K562 (cell line): ENCODE measurements around the gene KIAA0825. TPM values are rescaled to one million over a fixed set of nuclear protein-coding genes. Genes with fewer than 3 reads are reported as not detected.

Experiments
- ATAC-seq: fragments of 200-7000 bp; cut with Tn5 transposase; 3 replicates; pipeline ENCODE4 v1.9.1; 2020; ENCODE audit warnings: moderate library complexity
- BruUV-seq: library from RNA; stranded (reverse); fragments of 400-500 nt; replicated peaks from 2 replicates; lab custom pipeline; 2021; lab: Mats Ljungman, UMichigan
- CTCF ChIA-PET: fragments of 300-600 bp; formaldehyde crosslinking; extraction: SDS; loops from one replicate; lab custom pipeline; 2021; ENCODE audit warnings: low intra/inter-chr PET ratio; lab: Yijun Ruan, JAX
- POLR2A ChIA-PET: fragments of 300-600, 350-650 bp; sonication (Branson Sonifier 250); formaldehyde crosslinking; extraction: SDS; loops from one replicate; lab custom pipeline; 2021; ENCODE audit warnings: antibody characterized with exemption, inconsistent platforms; lab: Yijun Ruan, JAX
- DNase-seq, 4 experiments: peaks; one replicate each; pipeline versions ENCODE4 v3.0.0 to v3.0.0-alpha.2; 2011 to 2018; ENCODE audit warnings: low spot score in 3 of 4, mixed read lengths in 3 of 4; ENCODE audit errors: extremely low read depth in 1 of 4
- FAIRE-seq: peaks from 2 replicates; lab custom pipeline; 2011; peaks lifted over from hg19 to GRCh38; lab: Jason Lieb, UNC
- H2AFZ ChIP-seq: 2 replicates; pipeline ENCODE4 v1.6.0; 2011; ENCODE audit warnings: low read depth, low read length, control low read depth, inconsistent platforms
- H3K27ac ChIP-seq: fragments of 200-600 bp; 3 replicates; pipeline ENCODE4 v1.8.0; 2011; ENCODE audit warnings: low read depth, mild to moderate bottlenecking, control low read depth, inconsistent platforms, low read length, moderate library complexity, mixed read lengths; ENCODE audit errors: extremely low read depth
- H3K27me3 ChIP-seq, 2 experiments: fragments of 300-600 bp in 1 of 2; 2 replicates in 1 of 2; 3 replicates in 1 of 2; pipeline versions ENCODE4 v1.6.0 to v1.8.0; 2011; ENCODE audit warnings: inconsistent platforms in 2 of 2, low read length in 2 of 2, mild to moderate bottlenecking in 1 of 2, mixed read lengths in 1 of 2, moderate library complexity in 1 of 2; ENCODE audit not compliant: control insufficient read depth in 2 of 2, insufficient read depth in 2 of 2
- H3K36me3 ChIP-seq: fragments of 300-600 bp; 3 replicates; pipeline ENCODE4 v1.8.0; 2011; ENCODE audit warnings: mild to moderate bottlenecking, low read length, inconsistent platforms; ENCODE audit not compliant: control insufficient read depth, insufficient read depth
- H3K4me1 ChIP-seq, 2 experiments: fragments of 200-600 bp in 1 of 2; replicated peaks in 1 of 2; 2 replicates in 1 of 2; 3 replicates in 1 of 2; pipeline versions ENCODE4 v1.5.1 to v1.8.0; 2011; ENCODE audit warnings: inconsistent platforms in 2 of 2, low read length in 2 of 2, mild to moderate bottlenecking in 1 of 2, mixed read lengths in 1 of 2, moderate library complexity in 1 of 2; ENCODE audit not compliant: control insufficient read depth in 2 of 2, insufficient read depth in 2 of 2
- H3K4me2 ChIP-seq: 2 replicates; pipeline ENCODE4 v1.6.1; 2011; ENCODE audit warnings: low read length, control low read depth, inconsistent platforms, mixed read lengths; ENCODE audit not compliant: insufficient read depth
- H3K4me3 ChIP-seq: fragments of 200-600 bp; sonication (generic), shearing (Covaris generic); 2 replicates; pipeline ENCODE4 v1.5.1; 2016; ENCODE audit warnings: control low read depth, inconsistent platforms
- H3K79me2 ChIP-seq: fragments of 200-600 bp; 3 replicates; pipeline ENCODE4 v1.8.0; 2011; ENCODE audit warnings: low read length, inconsistent platforms; ENCODE audit not compliant: control insufficient read depth, insufficient read depth
- H3K9ac ChIP-seq, 2 experiments: 2 replicates each; pipeline versions ENCODE4 v1.6.0 to v1.6.1; 2011; ENCODE audit warnings: low read depth in 2 of 2, low read length in 2 of 2, control low read depth in 1 of 2, inconsistent platforms in 1 of 2, mild to moderate bottlenecking in 1 of 2, mixed read lengths in 1 of 2; ENCODE audit not compliant: insufficient read depth in 1 of 2
- H3K9me1 ChIP-seq: one replicate; pipeline ENCODE4 v1.6.0; 2011; ENCODE audit warnings: inconsistent platforms, mild to moderate bottlenecking, low read length, moderate library complexity; ENCODE audit not compliant: control insufficient read depth, insufficient read depth
- H3K9me3 ChIP-seq: replicated peaks from 2 replicates; pipeline ENCODE4 v1.5.1; 2011; ENCODE audit warnings: low read depth, low read length, inconsistent platforms; ENCODE audit not compliant: control insufficient read depth, insufficient read depth
- H4K20me1 ChIP-seq: replicated peaks from 2 replicates; pipeline ENCODE4 v1.6.1; 2011; ENCODE audit warnings: low read length, inconsistent platforms, mixed read lengths; ENCODE audit not compliant: control insufficient read depth, insufficient read depth
- ARID3B ChIP-seq: fragments of 250-450 bp; sonication (Bioruptor Pico); IDR thresholded peaks from 2 replicates; pipeline ENCODE4 v1.4.0; 2020; ENCODE audit warnings: borderline replicate concordance
- DLX4 ChIP-seq: fragments of 250-450 bp; sonication (Bioruptor Pico); IDR thresholded peaks from 2 replicates; pipeline ENCODE4 v1.6.1; 2021; ENCODE audit warnings: mild to moderate bottlenecking
- HDAC6 ChIP-seq: IDR thresholded peaks from 2 replicates; pipeline ENCODE4 v1.6.1; 2012; ENCODE audit warnings: low read depth, mild to moderate bottlenecking, control low read depth, inconsistent platforms, low read length, moderate library complexity
- MGA ChIP-seq: fragments of 450-650 bp; IDR thresholded peaks from 2 replicates; pipeline ENCODE4 v1.6.1; 2016; ENCODE audit warnings: mild to moderate bottlenecking, moderate library complexity
- NCOR1 ChIP-seq: fragments of 450-650 bp; IDR thresholded peaks from 2 replicates; pipeline ENCODE4 v1.6.1; 2016; ENCODE audit warnings: mild to moderate bottlenecking, moderate library complexity
- TRIM28 ChIP-seq: fragments of 450-650 bp; IDR thresholded peaks from 2 replicates; pipeline ENCODE4 v1.6.1; 2017
- WGBS: fragments of 100-300 bp; shearing (Covaris generic); methylation state at CpG from one replicate; pipeline ENCODE4 v1.1.6; 2016; ENCODE audit warnings: low coverage, mixed read lengths; ENCODE audit not compliant: insufficient coverage; ENCODE audit errors: missing lambda C conversion rate; 5-methylcytosine and 5-hydroxymethylcytosine counted together
- in situ Hi-C: fragments of 300-500 bp; cut with MboI; formaldehyde crosslinking; loops from 4 replicates; pipeline ENCODE4 v1.15.0; 2018; ENCODE audit warnings: inconsistent platforms, mixed read lengths
- intact Hi-C: fragments of 100-400 bp; cut with micrococcal nuclease; formaldehyde crosslinking; loops from 2 replicates; pipeline ENCODE4 v1.14.2; 2022
- polyA plus RNA-seq, 8 experiments: library from polyadenylated mRNA; depleted of rRNA in 4 of 8; stranded (reverse) in 5 of 8; unstranded in 3 of 8; fragments of >200 nt; fragmentation: Nextera tagmentation in 2 of 8; fragmentation: Illumina TruSeq in 1 of 8; extraction: Ambion mirVana in 2 of 8; extraction: Trizol in 1 of 8; gene quantifications; 2 replicates each; pipeline versions ENCODE4 v1.2.1 to v1.2.3, GENCODE V29; 2011 to 2014; ENCODE audit warnings: inconsistent platforms in 1 of 8, missing spikeins in 1 of 8
- total RNA-seq, 7 experiments: library from RNA; depleted of rRNA in 6 of 7; stranded (reverse); fragments of >200 nt in 6 of 7; fragmentation: Illumina TruSeq in 2 of 7; extraction: Trizol in 2 of 7; gene quantifications; 2 replicates each; pipeline versions ENCODE4 v1.2.1 to v1.2.3, GENCODE V29; 2011 to 2021; ENCODE audit warnings: low replicate concordance in 1 of 7

Gene KIAA0825
- total and polyA plus RNA-seq, 9 of the 15 experiments (the other 6 are each of a cell fraction or from before 2014, with no cell fraction given): 0.05 to 0.36 (median 0.16) TPM; not detected in 1

GRCh38 chr5:94544031-94544650, 74.3 kb downstream of the KIAA0825 start:
- Histone ChIP-seq H3K27me3 (no peaks in the 10 kb centered on the region), H3K27ac (no peak overlapping the region), H3K9ac (no peak overlapping the region), H3K4me1 (no peaks in the 10 kb centered on the region), H4K20me1 (no peaks in the 10 kb centered on the region), H3K79me2 (no peaks in the 10 kb centered on the region), H3K36me3 (no peaks in the 10 kb centered on the region), H3K4me2 (no peak overlapping the region), H3K4me3 (no peak overlapping the region), H2AFZ (no peak overlapping the region), H3K9me1 (no peaks in the 10 kb centered on the region), H3K9me3 (no peaks in the 10 kb centered on the region)
- CTCF ChIA-PET: no interaction called here
- 0% methylated on average over 1 of the region's 1 CpG for WGBS
- ATAC-seq: no peak
- intact Hi-C loops (no loop called here), in situ Hi-C loops (no loop called here)
- DNase-seq: no peak
- no peak for FAIRE-seq
- POLR2A ChIA-PET: interaction anchor here (0.8 kb wide), 1 partner anchor 9 kb away, joined by 3 read pairs; no protein-coding TSS in a partner anchor
- BruUV-seq: no TSS peak
- TF ChIP-seq TRIM28 (no peak), ARID3B (CRISPR knock-in tag) (no peak), MGA (no peak), HDAC6 (no peak), DLX4 (no peak), NCOR1 (no peak)
